Karpas-422 (cell line): ENCODE data around the gene FLT1. TPM values are rescaled to one million over a fixed set of nuclear protein-coding genes. Genes with fewer than 3 reads are reported as not detected.

Experiments
- DNase-seq: peaks from one replicate; pipeline ENCODE4 v3.0.0-alpha.2; 2015
- H2AFZ ChIP-seq: fragments of 200-600 bp; sonication (generic); 2 replicates; pipeline ENCODE4 v1.6.1; 2014; ENCODE audit warnings: antibody characterized with exemption, low read length, mixed read lengths
- H3K27ac ChIP-seq: fragments of 200-600 bp; sonication (generic); 2 replicates; pipeline ENCODE4 v1.5.1; 2014; ENCODE audit warnings: mild to moderate bottlenecking, low read length, moderate library complexity
- H3K27me3 ChIP-seq: fragments of 200-600 bp; sonication (generic); 2 replicates; pipeline ENCODE4 v1.6.1; 2014; ENCODE audit warnings: low read length, mixed read lengths
- H3K36me3 ChIP-seq: fragments of 200-600 bp; sonication (generic); 2 replicates; pipeline ENCODE4 v1.6.1; 2014; ENCODE audit warnings: low read length, mixed read lengths; ENCODE audit not compliant: insufficient read depth
- H3K4me1 ChIP-seq: fragments of 200-600 bp; sonication (generic); 2 replicates; pipeline ENCODE4 v1.6.1; 2014; ENCODE audit warnings: mild to moderate bottlenecking, low read length, mixed read lengths
- H3K4me2 ChIP-seq: fragments of 200-600 bp; sonication (generic); 2 replicates; pipeline ENCODE4 v1.6.1; 2014; ENCODE audit warnings: low read length, low read depth, mild to moderate bottlenecking; ENCODE audit not compliant: poor library complexity, severe bottlenecking
- H3K4me3 ChIP-seq: fragments of 200-600 bp; sonication (generic); 2 replicates; pipeline ENCODE4 v1.5.1; 2014; ENCODE audit warnings: mild to moderate bottlenecking, antibody characterized with exemption, low read length, mixed read lengths
- H3K79me2 ChIP-seq: fragments of 200-600 bp; sonication (generic); 2 replicates; pipeline ENCODE4 v1.6.1; 2014; ENCODE audit warnings: mild to moderate bottlenecking, low read length, mixed read lengths
- H3K9ac ChIP-seq: fragments of 200-600 bp; sonication (generic); 2 replicates; pipeline ENCODE4 v1.6.0; 2014; ENCODE audit warnings: low read length
- H3K9me2 ChIP-seq: fragments of 200-600 bp; sonication (generic), shearing (Covaris generic); replicated peaks from 2 replicates; pipeline ENCODE4 v1.6.0; 2014; ENCODE audit warnings: mild to moderate bottlenecking, low read length, moderate library complexity; ENCODE audit not compliant: insufficient read depth
- H3K9me3 ChIP-seq: fragments of 300-700, 200-600 bp; sonication (generic); 2 replicates; pipeline ENCODE4 v1.6.1; 2014; ENCODE audit warnings: low read length, mixed read lengths
- H4K20me1 ChIP-seq: fragments of 200-600 bp; sonication (generic); 2 replicates; pipeline ENCODE4 v1.6.1; 2014; ENCODE audit warnings: mild to moderate bottlenecking, antibody characterized with exemption, low read length, low read depth; ENCODE audit not compliant: insufficient read depth
- total RNA-seq: library from RNA; depleted of rRNA; stranded (reverse); fragments of >200 nt; shearing (Covaris generic); gene quantifications from 2 replicates; pipeline ENCODE4 v1.2.3, GENCODE V29; 2014; ENCODE audit warnings: low replicate concordance

Gene FLT1
- total RNA-seq, 1 experiment from 2014 or later, result not detected

- no peak overlapping the region for H3K27ac ChIP-seq
These were observed 2.4 kb upstream of the FLT1 start for GRCh38 chr13:28497143-28497876.

DNA sequence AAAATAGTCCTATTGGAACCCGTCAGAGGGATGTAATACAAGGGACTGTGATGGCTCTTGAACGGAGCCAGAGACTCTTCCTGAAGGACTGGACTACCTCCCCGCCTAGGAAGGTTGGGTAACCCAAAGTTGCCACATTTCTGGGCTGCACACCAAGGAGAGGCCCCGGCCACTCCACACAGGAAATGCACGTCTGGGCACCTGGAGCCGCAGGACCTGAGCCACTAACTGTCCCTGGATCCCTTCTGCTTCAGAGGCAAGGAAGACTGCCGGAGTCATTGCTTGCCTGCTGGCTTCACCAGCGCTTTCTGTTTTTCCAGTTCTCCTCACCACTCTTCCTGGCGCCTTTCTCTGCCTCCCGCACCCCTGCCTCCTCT lies 1.2 kb upstream of the FLT1 start:
- Histone ChIP-seq H3K9me2 (no peaks in the 10 kb centered on the region), H3K9ac (no peak overlapping the region), H3K79me2 (no peaks in the 10 kb centered on the region), H3K36me3 (no peaks in the 10 kb centered on the region), H2AFZ (no peak overlapping the region), H3K9me3 (no peaks in the 10 kb centered on the region), H3K4me2 (no peak overlapping the region), H3K27me3 (no peaks in the 10 kb centered on the region), H3K27ac (no peak overlapping the region), H3K4me3 (no peak overlapping the region), H3K4me1 (no peaks in the 10 kb centered on the region), H4K20me1 (no peaks in the 10 kb centered on the region)
- DNase-seq, result no peak

More at GRCh38 chr13:28497143-28497876, 2.4 kb upstream of the FLT1 start:
- no peaks in the 10 kb centered on the region for H3K27me3 ChIP-seq
- no peaks in the 10 kb centered on the region for H3K4me1 ChIP-seq
- no peak overlapping the region for H3K9ac ChIP-seq
- H4K20me1 ChIP-seq, result no peaks in the 10 kb centered on the region
- H3K79me2 ChIP-seq, result no peaks in the 10 kb centered on the region
- no peak overlapping the region for H2AFZ ChIP-seq
- H3K9me3 ChIP-seq, result no peaks in the 10 kb centered on the region
- no peaks in the 10 kb centered on the region for H3K36me3 ChIP-seq
- no peak overlapping the region for H3K4me2 ChIP-seq
- no peaks in the 10 kb centered on the region for H3K9me2 ChIP-seq
- no peak for DNase-seq
- no peak overlapping the region for H3K4me3 ChIP-seq

DNA sequence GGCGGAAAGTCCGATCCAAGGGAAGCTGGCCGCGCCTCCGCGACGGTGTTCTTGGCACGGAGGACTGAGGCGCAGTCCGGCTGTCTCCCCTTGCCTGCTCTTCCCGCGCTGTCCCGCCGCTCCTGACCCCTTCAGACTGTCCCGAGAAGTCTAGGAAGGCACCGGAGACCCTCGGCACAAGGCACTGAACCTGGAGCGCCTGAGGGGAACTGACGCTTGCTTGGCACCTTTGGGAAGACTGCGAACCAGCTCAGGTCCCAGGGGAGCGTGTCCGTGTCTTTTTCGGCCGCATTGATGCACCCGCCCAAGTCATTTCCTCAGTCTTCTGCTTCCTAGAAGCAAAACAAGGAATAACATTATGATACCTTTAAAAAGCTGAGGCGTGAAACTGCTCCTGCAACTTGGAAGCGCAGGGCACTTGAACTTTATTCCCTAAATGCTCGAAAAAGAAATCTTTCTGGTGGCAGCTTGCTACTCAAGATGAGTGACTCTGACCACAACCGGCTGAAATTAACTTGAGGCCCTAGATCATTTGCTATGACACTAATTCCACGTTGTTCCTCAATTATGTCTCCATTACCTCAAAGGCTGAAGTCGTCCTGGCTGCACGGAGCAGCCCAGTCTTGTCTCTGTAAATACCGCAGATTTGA lies 735 bp upstream of the FLT1 start:
- no peak overlapping the region for H3K4me3 ChIP-seq
- no peak overlapping the region for H3K4me2 ChIP-seq
- H4K20me1 ChIP-seq, result no peaks in the 10 kb centered on the region
- no peaks in the 10 kb centered on the region for H3K9me3 ChIP-seq
- no peak overlapping the region for H3K27ac ChIP-seq
- DNase-seq, result no peak
- H2AFZ ChIP-seq, result no peak overlapping the region
- H3K4me1 ChIP-seq, result no peaks in the 10 kb centered on the region
- H3K9ac ChIP-seq, result no peak overlapping the region
- H3K36me3 ChIP-seq, result no peaks in the 10 kb centered on the region
- H3K79me2 ChIP-seq, result no peaks in the 10 kb centered on the region
- H3K9me2 ChIP-seq, result no peaks in the 10 kb centered on the region
- H3K27me3 ChIP-seq, result no peaks in the 10 kb centered on the region

- Histone ChIP-seq H2AFZ (no peak overlapping the region), H4K20me1 (no peaks in the 10 kb centered on the region), H3K9me2 (no peaks in the 10 kb centered on the region), H3K4me3 (no peak overlapping the region), H3K4me2 (no peak overlapping the region), H3K4me1 (no peaks in the 10 kb centered on the region), H3K79me2 (no peaks in the 10 kb centered on the region), H3K27me3 (no peaks in the 10 kb centered on the region), H3K27ac (no peak overlapping the region), H3K9ac (no peak overlapping the region), H3K9me3 (no peaks in the 10 kb centered on the region), H3K36me3 (no peaks in the 10 kb centered on the region)
- no peak for DNase-seq
These were observed 487 bp downstream of the FLT1 start for GRCh38 chr13:28494504-28494777.

GRCh38 chr13:28493740-28494503 lies 1.0 kb downstream of the FLT1 start:
- Histone ChIP-seq H3K27me3 (no peaks in the 10 kb centered on the region), H3K4me2 (no peak overlapping the region), H3K9ac (no peak overlapping the region), H3K4me1 (no peaks in the 10 kb centered on the region), H2AFZ (no peak overlapping the region), H3K27ac (no peak overlapping the region), H3K36me3 (no peaks in the 10 kb centered on the region), H4K20me1 (no peaks in the 10 kb centered on the region), H3K9me2 (no peaks in the 10 kb centered on the region), H3K4me3 (no peak overlapping the region), H3K9me3 (no peaks in the 10 kb centered on the region), H3K79me2 (no peaks in the 10 kb centered on the region)
- DNase-seq, result no peak

- Histone ChIP-seq H3K27ac (no peak overlapping the region), H3K79me2 (no peaks in the 10 kb centered on the region), H3K4me2 (no peak overlapping the region), H3K27me3 (no peaks in the 10 kb centered on the region), H3K9me3 (no peaks in the 10 kb centered on the region), H3K4me1 (no peaks in the 10 kb centered on the region), H3K9me2 (no peaks in the 10 kb centered on the region), H4K20me1 (no peaks in the 10 kb centered on the region), H2AFZ (no peak overlapping the region), H3K9ac (no peak overlapping the region), H3K36me3 (no peaks in the 10 kb centered on the region), H3K4me3 (no peak overlapping the region)
- no peak for DNase-seq
These were observed 2.2 kb downstream of the FLT1 start for GRCh38 chr13:28492569-28493367.

- no peak for DNase-seq
- Histone ChIP-seq H3K4me2 (no peak overlapping the region), H3K27me3 (no peaks in the 10 kb centered on the region), H2AFZ (no peak overlapping the region), H3K27ac (no peak overlapping the region), H3K9me2 (no peaks in the 10 kb centered on the region), H3K9ac (no peak overlapping the region), H4K20me1 (no peaks in the 10 kb centered on the region), H3K4me3 (no peak overlapping the region), H3K4me1 (no peaks in the 10 kb centered on the region), H3K36me3 (no peaks in the 10 kb centered on the region), H3K79me2 (no peaks in the 10 kb centered on the region), H3K9me3 (no peaks in the 10 kb centered on the region)
These were observed 4.9 kb downstream of the FLT1 start for GRCh38 chr13:28490061-28490460.

- no peaks in the 10 kb centered on the region for H4K20me1 ChIP-seq
- no peaks in the 10 kb centered on the region for H3K79me2 ChIP-seq
- H3K9me2 ChIP-seq, result no peaks in the 10 kb centered on the region
These were observed 5.4 kb downstream of the FLT1 start for GRCh38 chr13:28489524-28489931.

More at GRCh38 chr13:28489524-28489931, 5.4 kb downstream of the FLT1 start:
- Histone ChIP-seq H3K9ac (no peak overlapping the region), H2AFZ (no peak overlapping the region), H3K4me3 (no peak overlapping the region), H3K27me3 (no peaks in the 10 kb centered on the region), H3K4me2 (no peak overlapping the region), H3K36me3 (no peaks in the 10 kb centered on the region), H3K9me3 (no peaks in the 10 kb centered on the region), H3K27ac (no peak overlapping the region), H3K4me1 (no peaks in the 10 kb centered on the region)
- no peak for DNase-seq
